T47D (cell line): ENCODE measurements around the gene CCL20.
"Not testable (repeated sequence)": the region's sequence is repeated elsewhere in the genome, so short reads cannot be mapped to it uniquely, and the experiment has no call there.

ENCODE experiments used
- DNase-seq, 2 experiments: peaks; one replicate each; pipeline versions ENCODE4 v3.0.0 to v3.0.0-alpha.2; 2011 to 2012; ENCODE audit warnings: low read depth in 1 of 2, low spot score in 1 of 2
- JUND ChIP-seq: IDR thresholded peaks from 2 replicates; pipeline ENCODE4 v1.6.1; 2012; ENCODE audit warnings: low read depth
- in situ Hi-C: cut with HindIII; loops from 2 replicates; pipeline ENCODE4 v1.10.0; 2016; ENCODE audit warnings: low sequenced_read_pairs, low pct_unique_long_range_greater_than_20kb

Gene CCL20

GRCh38 chr2:227783404-227784138 is 30.1 kb upstream of the CCL20 start:
- TF ChIP-seq JUND = no peak
- no peak for DNase-seq
- in situ Hi-C loops = no loop called here

- in situ Hi-C loops = no loop called here
- TF ChIP-seq JUND = no peak
- no peak for DNase-seq
Measured at GRCh38 chr2:227785293-227785692, 28.3 kb upstream of the CCL20 start.

GRCh38 chr2:227788561-227789018 is 25.1 kb upstream of the CCL20 start:
- in situ Hi-C loops = no loop called here
- no peak for TF ChIP-seq JUND
- no peak for DNase-seq

GRCh38 chr2:227789803-227790202 is 23.8 kb upstream of the CCL20 start:
- TF ChIP-seq JUND = no peak
- no peak for DNase-seq
- in situ Hi-C loops = no loop called here

DNA sequence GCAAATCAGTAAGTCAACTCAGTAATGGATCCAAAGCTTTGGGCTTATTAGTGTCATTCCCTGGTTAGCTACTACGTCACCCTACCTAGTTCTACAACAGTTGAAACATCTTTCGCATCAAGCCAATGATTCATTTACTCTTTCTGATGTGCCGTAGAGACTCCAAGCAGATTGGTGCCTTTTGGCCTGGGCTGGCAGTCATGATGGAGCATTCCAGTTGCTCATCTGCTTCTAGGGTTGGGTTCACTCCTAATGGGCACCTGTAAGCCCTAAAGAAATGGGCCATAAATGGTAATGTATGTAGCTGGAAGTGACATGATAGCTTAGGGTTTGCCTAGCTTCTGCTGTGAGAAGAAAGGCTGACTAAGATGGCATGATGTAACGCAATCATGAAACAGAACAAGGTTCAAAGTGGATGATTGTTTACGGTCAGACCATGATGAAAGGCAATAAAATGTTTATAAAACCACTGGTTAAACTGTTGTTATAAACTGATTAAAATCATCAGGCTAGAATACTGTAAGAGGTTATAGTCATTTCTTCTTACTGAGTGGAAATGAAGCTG is 20.4 kb upstream of the CCL20 start:
- in situ Hi-C loops = no loop called here
- no peak for TF ChIP-seq JUND
- no peak for DNase-seq

DNA sequence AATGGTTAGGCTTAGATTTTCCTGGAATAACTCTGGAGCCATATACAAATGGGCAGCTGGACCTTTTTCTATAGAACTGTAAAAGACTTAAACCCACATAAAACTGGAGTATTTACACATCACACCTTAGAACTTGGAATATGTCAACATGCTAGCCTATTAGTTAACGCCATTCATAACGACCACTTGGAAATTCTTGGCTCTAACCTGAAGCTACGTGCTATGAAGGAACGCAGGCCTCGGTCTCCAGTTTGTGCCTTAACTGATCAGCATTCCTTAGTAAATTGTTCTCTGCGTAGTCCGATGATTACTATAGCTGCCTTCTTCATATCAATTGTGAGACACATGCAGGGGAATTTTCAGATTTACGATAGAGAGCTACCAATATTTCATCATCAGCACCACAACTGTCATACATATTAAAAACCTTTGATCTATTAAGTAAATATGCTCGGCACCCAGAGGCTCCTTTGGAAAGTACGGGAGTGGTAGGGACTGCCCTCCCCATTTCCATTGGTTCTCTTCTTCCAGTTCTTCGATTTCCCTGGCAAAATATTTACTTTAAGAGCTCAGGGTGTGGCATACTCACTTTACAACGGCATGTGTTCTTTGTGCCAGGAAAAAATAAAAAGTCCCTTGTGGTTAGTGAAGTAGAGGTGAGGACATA is 17.5 kb upstream of the CCL20 start:
- in situ Hi-C loops = no loop called here
- no peak for DNase-seq
- TF ChIP-seq JUND = no peak

DNA sequence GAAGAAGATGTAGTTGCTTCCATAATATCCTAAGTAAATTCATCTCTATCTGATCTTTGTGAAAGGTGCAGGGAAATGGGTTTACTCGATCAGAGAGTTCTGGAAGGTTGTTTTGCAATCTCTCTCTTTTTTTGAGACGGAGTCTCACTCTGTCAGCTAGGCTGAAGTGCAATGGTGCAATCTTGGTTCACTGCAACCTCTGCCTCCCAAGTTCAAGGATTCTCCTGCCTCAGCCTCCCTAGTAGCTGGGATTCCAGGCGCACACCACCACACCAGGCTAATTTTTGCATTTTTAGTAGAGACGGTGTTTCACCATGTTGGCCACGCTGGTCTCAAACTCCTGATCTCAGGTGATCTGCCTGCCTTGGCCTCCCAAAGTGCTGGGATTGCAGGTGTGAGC is 16.9 kb upstream of the CCL20 start:
- DNase-seq, in situ Hi-C loops: not testable (repeated sequence)

GRCh38 chr2:227799202-227799601 is 14.4 kb upstream of the CCL20 start:
- TF ChIP-seq JUND = no peak
- in situ Hi-C loops = no loop called here
- no peak for DNase-seq

DNA sequence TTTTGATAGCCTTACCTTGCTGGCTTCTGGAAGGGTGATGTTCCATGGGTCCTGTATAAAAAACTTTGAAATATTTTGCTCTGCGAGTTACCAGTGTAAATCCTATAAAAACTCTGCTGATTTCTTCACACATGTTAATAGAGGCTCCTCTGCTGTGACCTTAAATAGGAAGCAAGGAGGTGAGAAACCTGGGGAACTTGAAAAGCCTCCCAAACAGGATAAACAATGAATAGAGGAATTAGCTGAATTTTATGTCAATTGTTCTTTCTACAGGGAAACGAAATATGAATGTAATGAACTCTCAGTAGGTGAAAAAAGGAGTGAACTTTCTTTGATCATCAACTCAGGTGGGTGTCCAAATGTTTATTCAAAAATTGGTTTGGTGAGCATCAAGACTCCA is 10.8 kb upstream of the CCL20 start:
- TF ChIP-seq JUND = no peak
- in situ Hi-C loops = no loop called here
- DNase-seq = peak in 1 of 2 experiments; percentile 38

DNA sequence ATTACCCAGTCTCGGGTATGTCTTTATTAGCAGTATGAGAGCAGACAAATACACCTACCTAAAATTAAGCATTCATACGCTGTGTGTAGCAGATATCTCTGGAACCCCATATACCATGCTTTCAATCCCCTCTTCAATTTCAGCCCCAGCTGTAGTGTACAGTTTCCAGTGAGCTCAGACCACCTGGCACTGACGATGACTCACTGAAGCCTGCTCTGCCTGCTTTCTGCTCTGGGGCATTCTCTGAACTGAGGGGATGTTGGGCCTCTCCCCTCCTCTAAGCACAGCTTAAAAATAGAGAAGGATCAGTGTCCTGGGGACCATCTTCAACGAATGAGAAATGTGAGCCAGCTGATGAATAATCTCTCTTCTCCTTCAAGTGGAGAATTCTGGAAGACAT is 8.7 kb upstream of the CCL20 start:
- no peak for TF ChIP-seq JUND
- no peak for DNase-seq
- in situ Hi-C loops = no loop called here

DNA sequence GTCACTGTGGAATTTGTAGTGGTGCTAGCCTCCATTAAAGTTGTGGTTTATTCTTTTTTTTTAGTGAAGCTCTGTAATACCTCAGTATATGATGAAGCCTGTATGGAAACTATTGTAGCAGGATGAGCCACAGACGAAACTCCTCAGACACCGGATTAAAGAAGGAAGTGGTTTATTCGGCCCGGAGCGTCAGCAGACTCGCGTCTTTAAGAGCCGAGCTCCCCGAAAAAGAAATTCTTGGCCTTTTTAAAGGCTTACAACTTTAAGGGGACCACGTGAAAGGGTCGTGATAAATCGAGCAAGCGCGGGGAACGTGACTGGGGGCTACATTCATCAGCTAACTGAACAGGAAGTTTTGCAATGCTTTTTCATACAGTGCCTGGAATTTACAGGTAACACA is 8.1 kb upstream of the CCL20 start:
- no peak for TF ChIP-seq JUND
- DNase-seq = no peak
- in situ Hi-C loops = no loop called here

GRCh38 chr2:227808936-227809335 is 4.7 kb upstream of the CCL20 start:
- in situ Hi-C loops = no loop called here
- no peak for TF ChIP-seq JUND
- DNase-seq = no peak

GRCh38 chr2:227812001-227812400 is 1.6 kb upstream of the CCL20 start:
- DNase-seq = no peak
- no peak for TF ChIP-seq JUND
- in situ Hi-C loops = no loop called here
